NT2/D1 (cell line): ENCODE results near the gene RPL12.

ENCODE experiments used
- DNase-seq: peaks from one replicate; pipeline ENCODE4 v3.0.0-alpha.2; 2011; ENCODE audit warnings: low read depth, low spot score
- H3K27me3 ChIP-seq: 2 replicates; pipeline ENCODE4 v1.6.0; 2011; ENCODE audit warnings: mild to moderate bottlenecking; ENCODE audit not compliant: insufficient read length, insufficient read depth
- H3K36me3 ChIP-seq: 2 replicates; pipeline ENCODE4 v1.6.1; 2011; ENCODE audit warnings: mild to moderate bottlenecking, low read length, mixed read lengths; ENCODE audit not compliant: insufficient read depth, insufficient read length
- H3K4me1 ChIP-seq: 2 replicates; pipeline ENCODE4 v1.5.1; 2011; ENCODE audit not compliant: insufficient read depth, insufficient read length
- H3K4me3 ChIP-seq: 2 replicates; pipeline ENCODE4 v1.5.1; 2011; ENCODE audit warnings: low read depth; ENCODE audit not compliant: insufficient read length
- H3K9ac ChIP-seq: 2 replicates; pipeline ENCODE4 v1.6.0; 2011; ENCODE audit warnings: low read depth; ENCODE audit not compliant: insufficient read length
- H3K9me3 ChIP-seq: 2 replicates; pipeline ENCODE4 v1.5.1; 2011; ENCODE audit warnings: mild to moderate bottlenecking, low read length; ENCODE audit not compliant: insufficient read depth
- SUZ12 ChIP-seq: IDR thresholded peaks from 2 replicates; pipeline ENCODE4 v1.6.1; 2011; ENCODE audit not compliant: insufficient read length, insufficient read depth; ENCODE audit errors: extremely low read depth
- YY1 ChIP-seq: IDR thresholded peaks from 2 replicates; pipeline ENCODE4 v1.6.1; 2011; ENCODE audit not compliant: insufficient read length, insufficient read depth
- ZNF274 ChIP-seq: IDR thresholded peaks from 2 replicates; pipeline ENCODE4 v1.6.1; 2011; ENCODE audit warnings: mild to moderate bottlenecking, low read depth, low read length

The RPL12 gene

GRCh38 chr9:127450830-127451607 lies at the start of gene RPL12, which contains the start of gene LRSAM1:
Gene RPL12, minus strand, starts transcription at chr9:127451406. Its CDS starts 89 bp downstream, at chr9:127451317.
Gene LRSAM1, plus strand, starts transcription at chr9:127451510. Its CDS starts 3,018 bp downstream, at chr9:127454528.
- Histone ChIP-seq H3K9me3 (no peaks in the 10 kb centered on the region), H3K9ac (peak within 1 kb of the TSS; percentile 100), H3K4me1 (peaks cover 7% of the 10 kb centered on the region), H3K36me3 (peaks cover 83% of the 10 kb centered on the region), H3K27me3 (no peaks in the 10 kb centered on the region), H3K4me3 (peak within 1 kb of the TSS; percentile 100)
- peak; percentile 94 for DNase-seq
- TF ChIP-seq ZNF274 (no peak), YY1 (peak; percentile 99), SUZ12 (no peak)

- Histone ChIP-seq H3K9ac (peak overlapping the region; percentile 24), H3K27me3 (no peaks in the 10 kb centered on the region), H3K36me3 (peaks cover 73% of the 10 kb centered on the region), H3K4me3 (no peak overlapping the region), H3K9me3 (no peaks in the 10 kb centered on the region), H3K4me1 (peaks cover 12% of the 10 kb centered on the region)
- TF ChIP-seq ZNF274 = no peak
- no peak for TF ChIP-seq SUZ12
- TF ChIP-seq YY1 = no peak
- no peak for DNase-seq
Observed at GRCh38 chr9:127500862-127501261, 49.7 kb upstream of the RPL12 start.

GRCh38 chr9:127500399-127500798 lies 49.2 kb upstream of the RPL12 start:
- Histone ChIP-seq H3K4me3 (no peak overlapping the region), H3K9me3 (no peaks in the 10 kb centered on the region), H3K4me1 (peaks cover 12% of the 10 kb centered on the region), H3K36me3 (peaks cover 75% of the 10 kb centered on the region), H3K9ac (peak overlapping the region; percentile 24), H3K27me3 (no peaks in the 10 kb centered on the region)
- TF ChIP-seq YY1 (no peak), ZNF274 (no peak), SUZ12 (no peak)
- no peak for DNase-seq

- Histone ChIP-seq H3K4me3 (no peak overlapping the region), H3K27me3 (no peaks in the 10 kb centered on the region), H3K9ac (no peak overlapping the region), H3K36me3 (peaks cover 70% of the 10 kb centered on the region), H3K9me3 (no peaks in the 10 kb centered on the region), H3K4me1 (peaks cover 11% of the 10 kb centered on the region)
- TF ChIP-seq SUZ12 = no peak
- no peak for TF ChIP-seq YY1
- TF ChIP-seq ZNF274 = no peak
- DNase-seq = no peak
Observed at GRCh38 chr9:127498298-127498697, 47.1 kb upstream of the RPL12 start.

- Histone ChIP-seq H3K27me3 (no peaks in the 10 kb centered on the region), H3K4me1 (peaks cover 8% of the 10 kb centered on the region), H3K9me3 (no peaks in the 10 kb centered on the region), H3K36me3 (peaks cover 67% of the 10 kb centered on the region), H3K9ac (no peak overlapping the region), H3K4me3 (no peak overlapping the region)
- DNase-seq = no peak
- TF ChIP-seq SUZ12 (no peak), ZNF274 (no peak), YY1 (no peak)
Observed at GRCh38 chr9:127497656-127498290, 46.6 kb upstream of the RPL12 start.

- Histone ChIP-seq H3K4me3 (no peak overlapping the region), H3K36me3 (peaks cover 67% of the 10 kb centered on the region), H3K27me3 (no peaks in the 10 kb centered on the region), H3K4me1 (peaks cover 12% of the 10 kb centered on the region), H3K9ac (no peak overlapping the region), H3K9me3 (no peaks in the 10 kb centered on the region)
- no peak for TF ChIP-seq ZNF274
- no peak for TF ChIP-seq SUZ12
- no peak for TF ChIP-seq YY1
- DNase-seq = no peak
Observed at GRCh38 chr9:127496974-127497373, 45.8 kb upstream of the RPL12 start.

DNA sequence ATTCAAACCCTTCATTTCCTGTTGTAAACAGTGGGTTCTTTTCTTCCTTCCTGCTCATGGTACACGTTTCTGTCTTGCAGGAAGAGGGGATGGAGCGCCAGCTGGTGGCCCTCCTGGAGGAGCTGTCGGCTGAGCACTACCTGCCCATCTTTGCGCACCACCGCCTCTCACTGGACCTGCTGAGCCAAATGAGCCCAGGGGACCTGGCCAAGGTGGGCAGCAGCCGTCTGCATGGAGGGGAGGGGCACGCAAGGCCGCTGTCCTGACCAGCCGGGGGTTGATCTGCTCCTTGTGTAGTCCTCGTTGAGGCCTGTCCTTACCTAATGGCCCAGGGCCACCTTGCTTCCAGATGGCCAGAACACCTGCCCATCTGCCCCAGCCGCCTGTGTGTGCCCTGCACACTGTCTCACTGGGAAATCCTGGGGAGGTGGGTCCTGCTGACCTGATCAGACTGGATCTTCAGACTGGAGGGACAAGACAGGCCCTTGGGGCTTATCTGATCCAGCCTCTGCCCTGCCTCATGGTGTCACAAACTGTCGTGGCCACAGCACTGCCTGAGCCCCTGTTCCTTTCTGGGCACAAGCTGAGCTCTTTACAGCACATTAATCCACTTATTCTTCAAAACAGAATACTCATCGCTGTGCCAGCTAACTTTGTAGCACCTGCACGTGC lies 44.8 kb upstream of the RPL12 start:
- DNase-seq = no peak
- H3K9me3 ChIP-seq = no peaks in the 10 kb centered on the region
- peaks cover 71% of the 10 kb centered on the region for H3K36me3 ChIP-seq
- H3K9ac ChIP-seq = no peak overlapping the region
- TF ChIP-seq YY1 = no peak
- TF ChIP-seq ZNF274 = no peak
- TF ChIP-seq SUZ12 = no peak
- H3K27me3 ChIP-seq = no peaks in the 10 kb centered on the region
- H3K4me3 ChIP-seq = no peak overlapping the region
- peaks cover 14% of the 10 kb centered on the region for H3K4me1 ChIP-seq
